Measurements from ENCODE around the gene GLS2. TPM values are rescaled to one million over a fixed set of nuclear protein-coding genes. Genes with fewer than 3 reads are reported as not detected.

GLS2 gene
- total RNA-seq, 1 experiment from 2014 or later = 14.8 TPM

GRCh38 chr12:56474389-56474788 lies 13.6 kb downstream of the GLS2 start:
- Mint-ChIP-seq H3K9me3 (no peaks in the 10 kb centered on the region), H3K27me3 (ENCODE audit: low read depth) (no peaks in the 10 kb centered on the region)
- CTCF ChIA-PET = no interaction called here

More at GRCh38 chr12:56474389-56474788, 13.6 kb downstream of the GLS2 start:
- H3K36me3 Mint-ChIP-seq = peaks cover 13% of the 10 kb centered on the region
- no peak for DNase-seq (ENCODE audit: low spot score)
- H3K27ac Mint-ChIP-seq = no peak overlapping the region; the same call in 1 of the 2 replicates
- no peak for ATAC-seq
- peaks cover 4% of the 10 kb centered on the region; the same call in 1 of the 2 replicates for H3K4me1 Mint-ChIP-seq
- no peak for TF ChIP-seq TEAD4 (CRISPR knock-in tag; IDR thresholded peaks at IDR 0.05)
- TF ChIP-seq GTF2I (CRISPR knock-in tag; conservative IDR thresholded peaks at IDR 0.05) = no peak
- no peak for TF ChIP-seq NR3C1 (CRISPR knock-in tag; conservative IDR thresholded peaks at IDR 0.05; ENCODE audit: low read depth)
- no peak for TF ChIP-seq CBFB (CRISPR knock-in tag; IDR thresholded peaks at IDR 0.05; ENCODE audit: low read depth)
- TF ChIP-seq ZNF121 (CRISPR knock-in tag; IDR thresholded peaks at IDR 0.05) = no peak
- TF ChIP-seq ZNF281 (CRISPR knock-in tag; IDR thresholded peaks at IDR 0.05) = no peak
- TF ChIP-seq AFF4 (CRISPR knock-in tag; IDR thresholded peaks at IDR 0.05; ENCODE audit: borderline replicate concordance) = no peak
- no peak for TF ChIP-seq ZMAT4 (CRISPR knock-in tag; IDR thresholded peaks at IDR 0.05)
- TF ChIP-seq ZNF317 (CRISPR knock-in tag; IDR thresholded peaks at IDR 0.05; ENCODE audit: borderline replicate concordance, low read depth) = no peak
- TF ChIP-seq USF1 (CRISPR knock-in tag; IDR thresholded peaks at IDR 0.05) = no peak
- TF ChIP-seq CTCF (IDR thresholded peaks at IDR 0.05) = no peak
- no peak for TF ChIP-seq FOXJ3 (CRISPR knock-in tag; IDR thresholded peaks at IDR 0.05; ENCODE audit: borderline replicate concordance)
- no peak for TF ChIP-seq ZNF263 (CRISPR knock-in tag; IDR thresholded peaks at IDR 0.05; ENCODE audit: low read depth)
- TF ChIP-seq PREB (CRISPR knock-in tag; IDR thresholded peaks at IDR 0.05; ENCODE audit: borderline replicate concordance) = no peak
- no peak for TF ChIP-seq ELF4 (CRISPR knock-in tag; IDR thresholded peaks at IDR 0.05; ENCODE audit: low read depth)
- no peak for TF ChIP-seq RORB (CRISPR knock-in tag; IDR thresholded peaks at IDR 0.05)
- no peak overlapping the region for H3K4me3 Mint-ChIP-seq
- POLR2A ChIA-PET = interaction anchor here (0.6 kb wide), 1 partner anchor 241 kb away, joined by 5 read pairs; no protein-coding TSS in a partner anchor
